H1 (cell line): Measurements from ENCODE around the gene ELOVL2. TPM values are rescaled to one million over a fixed set of nuclear protein-coding genes. Genes with fewer than 3 reads are reported as not detected.

Experiments used
- CTCF ChIA-PET: fragments of 300-600 bp; sonication (Branson Sonifier 250); formaldehyde crosslinking; loops from one replicate; lab custom pipeline; 2021; ENCODE audit not compliant: partially characterized antibody; lab: Charles Lee
- POLR2A ChIA-PET: fragments of 300-600 bp; sonication (Branson Sonifier 250); formaldehyde crosslinking; loops from one replicate; lab custom pipeline; 2021; ENCODE audit warnings: inconsistent platforms; ENCODE audit not compliant: partially characterized antibody; lab: Charles Lee
- DNase-seq, 2 experiments: peaks; one replicate each; pipeline versions ENCODE4 v3.0.0 to v3.0.0-alpha.2; 2010 to 2022; ENCODE audit warnings: low spot score in 2 of 2, low read depth in 1 of 2, mixed read lengths in 1 of 2
- FAIRE-seq: peaks from 2 replicates; lab custom pipeline; 2011; peaks lifted over from hg19 to GRCh38; lab: Jason Lieb, UNC
- H2AFZ ChIP-seq: 2 replicates; pipeline ENCODE4 v1.8.1; 2012; ENCODE audit warnings: low read length, inconsistent platforms
- H2AK5ac ChIP-seq: 2 replicates; pipeline ENCODE4 v1.6.1; 2013; ENCODE audit warnings: low read depth, low read length
- H2BK120ac ChIP-seq: replicated peaks from 2 replicates; pipeline ENCODE3; 2013; ENCODE audit warnings: low read depth, low read length, inconsistent platforms
- H2BK12ac ChIP-seq: 2 replicates; pipeline ENCODE4 v1.6.1; 2013; ENCODE audit warnings: low read depth, low read length
- H2BK15ac ChIP-seq: 2 replicates; pipeline ENCODE4 v1.6.1; 2013; ENCODE audit warnings: low read length
- H2BK20ac ChIP-seq: 2 replicates; pipeline ENCODE4 v1.6.1; 2013; ENCODE audit warnings: low read length
- H2BK5ac ChIP-seq: 2 replicates; pipeline ENCODE4 v1.6.1; 2013; ENCODE audit warnings: low read depth, low read length
- H3K14ac ChIP-seq: 2 replicates; pipeline ENCODE4 v1.6.1; 2013; ENCODE audit warnings: inconsistent platforms; ENCODE audit not compliant: insufficient read length
- H3K18ac ChIP-seq: 2 replicates; pipeline ENCODE4 v1.6.1; 2013; ENCODE audit warnings: low read length; ENCODE audit errors: extremely low read depth
- H3K23ac ChIP-seq: 2 replicates; pipeline ENCODE4 v1.6.1; 2013; ENCODE audit warnings: inconsistent platforms; ENCODE audit not compliant: insufficient read length
- H3K23me2 ChIP-seq: 2 replicates; pipeline ENCODE4 v1.6.1; 2013; ENCODE audit warnings: low read depth, low read length
- H3K27ac ChIP-seq: 2 replicates; pipeline ENCODE4 v1.6.1; 2011; ENCODE audit warnings: low read depth, low read length, inconsistent platforms
- H3K27me3 ChIP-seq, 4 experiments: replicated peaks in 1 of 4; 1 replicate in 1 of 4; 2 replicates in 3 of 4; pipeline versions ENCODE4 v1.6.1 to v1.8.1; 2011 to 2013; ENCODE audit warnings: low read length in 3 of 4, mild to moderate bottlenecking in 3 of 4, inconsistent platforms in 2 of 4, mixed read lengths in 2 of 4, moderate library complexity in 1 of 4; ENCODE audit not compliant: control insufficient read depth in 3 of 4, insufficient read depth in 3 of 4; ENCODE audit errors: extremely low read depth in 1 of 4
- H3K36me3 ChIP-seq, 4 experiments: 2 replicates each; pipeline versions ENCODE4 v1.6.1 to v1.8.1; 2011 to 2013; ENCODE audit warnings: mild to moderate bottlenecking in 4 of 4, low read length in 3 of 4, moderate library complexity in 2 of 4, control low read depth in 1 of 4, inconsistent platforms in 1 of 4; ENCODE audit not compliant: insufficient read depth in 4 of 4, control insufficient read depth in 2 of 4
- H3K4ac ChIP-seq: replicated peaks from 2 replicates; pipeline ENCODE3; 2013; ENCODE audit warnings: low read length, low read depth, mixed read lengths, inconsistent platforms; ENCODE audit not compliant: insufficient read length
- H3K4me1 ChIP-seq, 4 experiments: replicated peaks in 1 of 4; 1 replicate in 1 of 4; 2 replicates in 3 of 4; pipeline versions ENCODE4 v1.6.1 to v1.8.1; 2011 to 2013; ENCODE audit warnings: low read length in 3 of 4, inconsistent platforms in 2 of 4, mixed read lengths in 1 of 4; ENCODE audit not compliant: insufficient read depth in 4 of 4, control insufficient read depth in 3 of 4
- H3K4me2 ChIP-seq, 2 experiments: 2 replicates each; pipeline versions ENCODE4 v1.6.1 to v1.8.1; 2011 to 2013; ENCODE audit warnings: low read depth in 2 of 2, low read length in 2 of 2, control low read depth in 1 of 2, inconsistent platforms in 1 of 2, mild to moderate bottlenecking in 1 of 2; ENCODE audit not compliant: insufficient read depth in 1 of 2
- H3K4me3 ChIP-seq, 4 experiments: fragments of 200-600, 300-600 bp in 1 of 4; sonication (generic), shearing (Covaris generic), sonication (Bioruptor Twin) in 1 of 4; 2 replicates each; pipeline versions ENCODE4 v1.5.1 to v1.8.1; 2011 to 2016; ENCODE audit warnings: low read length in 4 of 4, low read depth in 3 of 4, control low read depth in 2 of 4, inconsistent platforms in 2 of 4, mild to moderate bottlenecking in 2 of 4, mixed read lengths in 1 of 4, moderate library complexity in 1 of 4; ENCODE audit not compliant: insufficient read depth in 2 of 4; ENCODE audit errors: extremely low read depth in 1 of 4
- H3K56ac ChIP-seq: replicated peaks from 2 replicates; pipeline ENCODE3; 2013; ENCODE audit warnings: low read depth, mild to moderate bottlenecking, mixed read lengths, low read length, inconsistent platforms; ENCODE audit not compliant: insufficient read length
- H3K79me1 ChIP-seq: 2 replicates; pipeline ENCODE4 v1.6.1; 2013; ENCODE audit warnings: low read depth, low read length, control low read depth
- H3K79me2 ChIP-seq, 2 experiments: 2 replicates each; pipeline versions ENCODE4 v1.6.1 to v1.8.1; 2012 to 2013; ENCODE audit warnings: low read length in 2 of 2, mild to moderate bottlenecking in 2 of 2, inconsistent platforms in 1 of 2; ENCODE audit not compliant: insufficient read depth in 2 of 2, control insufficient read depth in 1 of 2
- H3K9ac ChIP-seq, 4 experiments: replicated peaks in 1 of 4; 1 replicate in 1 of 4; 2 replicates in 3 of 4; pipeline versions ENCODE4 v1.6.1 to v1.8.1; 2011 to 2013; ENCODE audit warnings: low read depth in 3 of 4, low read length in 3 of 4, control low read depth in 2 of 4, mild to moderate bottlenecking in 2 of 4, moderate library complexity in 2 of 4, inconsistent platforms in 1 of 4; ENCODE audit errors: extremely low read depth in 1 of 4
- H3K9me3 ChIP-seq, 2 experiments: 2 replicates each; pipeline versions ENCODE4 v1.6.1 to v1.8.1; 2012 to 2013; ENCODE audit warnings: mild to moderate bottlenecking in 2 of 2, moderate library complexity in 2 of 2, control low read depth in 1 of 2, inconsistent platforms in 1 of 2, low read depth in 1 of 2, low read length in 1 of 2, mixed read lengths in 1 of 2; ENCODE audit not compliant: insufficient read depth in 2 of 2
- H4K20me1 ChIP-seq, 2 experiments: replicated peaks in 1 of 2; 2 replicates each; pipeline versions ENCODE3 to v1.8.1; 2011 to 2013; ENCODE audit warnings: inconsistent platforms in 2 of 2, low read length in 2 of 2, mild to moderate bottlenecking in 1 of 2; ENCODE audit not compliant: insufficient read depth in 2 of 2, control insufficient read depth in 1 of 2
- H4K5ac ChIP-seq: 2 replicates; pipeline ENCODE4 v1.6.1; 2013; ENCODE audit warnings: low read length, low read depth, mixed read lengths, inconsistent platforms; ENCODE audit not compliant: insufficient read length
- H4K8ac ChIP-seq: 2 replicates; pipeline ENCODE4 v1.8.0; 2013; ENCODE audit warnings: mild to moderate bottlenecking, moderate library complexity, low read length, inconsistent platforms; ENCODE audit not compliant: insufficient read depth; ENCODE audit errors: extremely low read depth
- H4K91ac ChIP-seq: replicated peaks from 2 replicates; pipeline ENCODE3; 2013; ENCODE audit warnings: low read length, mixed read lengths, inconsistent platforms; ENCODE audit not compliant: insufficient read length
- ASH2L ChIP-seq: fragments of 200-600, 300-600 bp; sonication (generic); IDR thresholded peaks from one replicate; pipeline ENCODE4 v1.7.1; 2017; ENCODE audit warnings: low read length
- CHD1 ChIP-seq: IDR thresholded peaks from 2 replicates; pipeline ENCODE4 v1.6.1; 2012; ENCODE audit warnings: low read depth, low read length, improper control_type of control experiment
- JUND ChIP-seq: IDR thresholded peaks from 2 replicates; pipeline ENCODE4 v1.6.1; 2011; ENCODE audit warnings: mild to moderate bottlenecking, improper control_type of control experiment, low read length
- MAX ChIP-seq: IDR thresholded peaks from 2 replicates; pipeline ENCODE4 v1.6.1; 2012; ENCODE audit warnings: inconsistent platforms
- RBBP5 ChIP-seq: IDR thresholded peaks from 2 replicates; pipeline ENCODE4 v1.7.1; 2012; ENCODE audit warnings: low read depth, mild to moderate bottlenecking, inconsistent platforms, low read length, moderate library complexity, borderline replicate concordance
- SP2 ChIP-seq: IDR thresholded peaks from 2 replicates; pipeline ENCODE4 v1.6.1; 2012; ENCODE audit warnings: mild to moderate bottlenecking, low read length, inconsistent platforms
- SRF ChIP-seq: IDR thresholded peaks from 2 replicates; pipeline ENCODE4 v1.6.1; 2011; ENCODE audit warnings: mild to moderate bottlenecking, low read depth, low read length, moderate library complexity
- TAF1 ChIP-seq: IDR thresholded peaks from 2 replicates; pipeline ENCODE4 v1.6.1; 2011; ENCODE audit warnings: mild to moderate bottlenecking, low read depth, low read length
- TAF7 ChIP-seq: optimal IDR thresholded peaks from 2 replicates; pipeline ENCODE3; 2011; ENCODE audit warnings: low read depth, mild to moderate bottlenecking, inconsistent platforms, low read length, moderate library complexity, borderline replicate concordance
- YY1 ChIP-seq: IDR thresholded peaks from 2 replicates; pipeline ENCODE4 v1.6.1; 2011; ENCODE audit warnings: low read depth, mild to moderate bottlenecking, low read length
- WGBS, 2 experiments: shearing (Covaris generic) in 1 of 2; methylation state at CpG; one replicate each; pipeline versions ENCODE4 v1.1.6 to v1.1.7; 2013 to 2015; ENCODE audit warnings: low lambda C conversion rate in 2 of 2, mixed read lengths in 2 of 2, inconsistent platforms in 1 of 2, low coverage in 1 of 2, missing lambda C conversion rate in 1 of 2; ENCODE audit not compliant: insufficient replicate concordance in 2 of 2, insufficient coverage in 1 of 2, insufficient read length in 1 of 2; ENCODE audit errors: extremely low coverage in 1 of 2, missing lambda C conversion rate in 1 of 2; 5-methylcytosine and 5-hydroxymethylcytosine counted together
- polyA plus RNA-seq, 7 experiments: library from polyadenylated mRNA; depleted of rRNA in 3 of 7; stranded (reverse) in 5 of 7; unstranded in 2 of 7; fragments of >200 nt in 5 of 7; fragments of 200-250 nt in 2 of 7; gene quantifications; 1 replicate in 5 of 7; 2 replicates in 1 of 7; 4 replicates in 1 of 7; pipeline versions ENCODE4 v1.2.1 to v1.2.3, GENCODE V29; 2011 to 2013; ENCODE audit warnings: missing spikeins in 2 of 7, mixed read lengths in 2 of 7
- total RNA-seq: library from RNA; stranded (reverse); fragmentation: NEBNext Ultra II Directional; extraction: Animal tissue kit (Norgen Biotek cat#: 25700); gene quantifications from 2 replicates; pipeline ENCODE4 v1.2.1, GENCODE V29; 2021

ELOVL2 gene
- total and polyA plus RNA-seq, 2 of the 8 experiments (the other 6 are each of a cell fraction or from before 2014, with no cell fraction given) = 0.42 to 0.89 TPM

- Histone ChIP-seq H3K36me3 (no peaks in the 10 kb centered on the region), H3K4me2 (peak overlapping the region; percentile 64 to 75), H2BK15ac (no peak overlapping the region), H2BK12ac (peak overlapping the region; percentile 64; the same call in 1 of the 2 replicates), H3K18ac (peak overlapping the region; percentile 55; the same call in 1 of the 2 replicates), H3K79me1 (no peaks in the 10 kb centered on the region), H3K4ac (no peak overlapping the region), H2BK5ac (peak overlapping the region; percentile 71; the same call in 1 of the 2 replicates), H2BK120ac (peak overlapping the region; percentile 13), H4K20me1 (no peaks in the 10 kb centered on the region), H3K56ac (no peak overlapping the region), H3K79me2 (no peaks in the 10 kb centered on the region), H3K23me2 (no peaks in the 10 kb centered on the region), H3K27ac (peak overlapping the region; percentile 19; the same call in 1 of the 2 replicates), H3K4me3 (peak overlapping the region in 2 of 4 experiments; percentile 5 to 48; a peak in 3 of 8 replicates), H4K5ac (no peak overlapping the region), H2AK5ac (no peak overlapping the region), H4K91ac (peak overlapping the region; percentile 49), H3K9ac (peak overlapping the region in 3 of 4 experiments; percentile 56 to 67 (median 65); a peak in 5 of 7 replicates), H4K8ac (peak overlapping the region; percentile 48; the same call in 1 of the 2 replicates), H3K14ac (no peak overlapping the region), H2BK20ac (no peak overlapping the region), H3K9me3 (no peaks in the 10 kb centered on the region), H3K4me1 (peaks cover 0 to 8% (median 3%) of the 10 kb centered on the region in 4 experiments; a peak in 5 of 7 replicates), H3K23ac (no peak overlapping the region), H2AFZ (peak overlapping the region; percentile 91), H3K27me3 (no peaks in the 10 kb centered on the region)
- peak; percentile 90 for FAIRE-seq
- CTCF ChIA-PET = interaction anchor here (0.9 to 3.7 kb wide), 9 partner anchors 13 to 471 kb away, joined by 3 to 24 read pairs (median 5); no protein-coding TSS in a partner anchor
- POLR2A ChIA-PET = interaction anchor here (0.8 to 1.8 kb wide), 10 partner anchors 9 to 71 kb away, joined by 3 to 6 read pairs (median 3); partner anchors contain the start of gene ELOVL2
- peak in 1 of 2 experiments; percentile 58 for DNase-seq
- WGBS, 2 experiments = 14% methylated on average over 10 of the region's 10 CpGs; no CpG with 5 or more reads in 1 of the 2 experiments
- TF ChIP-seq TAF7 (peak; percentile 52), JUND (no peak), ASH2L (peak; percentile 36), MAX (peak; percentile 53; the same call in 1 of the 2 replicates), TAF1 (peak; percentile 84), SP2 (no peak), RBBP5 (0 out of 2 replicates have a peak, but pooled peaks have one; percentile 43), SRF (no peak), YY1 (peak; percentile 82; the same call in 1 of the 2 replicates), CHD1 (no peak)
Observed at GRCh38 chr6:11025921-11026635, 18.0 kb downstream of the ELOVL2 start.
